Skin of body (tissue), 2 donors: ENCODE data around the gene TSEN34. TPM values are rescaled to one million over a fixed set of nuclear protein-coding genes. Genes with fewer than 3 reads are reported as not detected.
A peak's percentile ranks its signal among the peaks of the same experiment; 100 is the strongest.

Source experiments
- DNase-seq: peaks from one replicate; lab custom pipeline; 2025; lab: John Stamatoyannopoulos, UW
- total RNA-seq: library from RNA; depleted of rRNA; stranded (reverse); fragments of >200 nt; gene quantifications from one replicate; pipeline ENCODE4 v1.2.3, GENCODE V29; 2014

Gene TSEN34
- total RNA-seq, result 24.4 TPM

DNA sequence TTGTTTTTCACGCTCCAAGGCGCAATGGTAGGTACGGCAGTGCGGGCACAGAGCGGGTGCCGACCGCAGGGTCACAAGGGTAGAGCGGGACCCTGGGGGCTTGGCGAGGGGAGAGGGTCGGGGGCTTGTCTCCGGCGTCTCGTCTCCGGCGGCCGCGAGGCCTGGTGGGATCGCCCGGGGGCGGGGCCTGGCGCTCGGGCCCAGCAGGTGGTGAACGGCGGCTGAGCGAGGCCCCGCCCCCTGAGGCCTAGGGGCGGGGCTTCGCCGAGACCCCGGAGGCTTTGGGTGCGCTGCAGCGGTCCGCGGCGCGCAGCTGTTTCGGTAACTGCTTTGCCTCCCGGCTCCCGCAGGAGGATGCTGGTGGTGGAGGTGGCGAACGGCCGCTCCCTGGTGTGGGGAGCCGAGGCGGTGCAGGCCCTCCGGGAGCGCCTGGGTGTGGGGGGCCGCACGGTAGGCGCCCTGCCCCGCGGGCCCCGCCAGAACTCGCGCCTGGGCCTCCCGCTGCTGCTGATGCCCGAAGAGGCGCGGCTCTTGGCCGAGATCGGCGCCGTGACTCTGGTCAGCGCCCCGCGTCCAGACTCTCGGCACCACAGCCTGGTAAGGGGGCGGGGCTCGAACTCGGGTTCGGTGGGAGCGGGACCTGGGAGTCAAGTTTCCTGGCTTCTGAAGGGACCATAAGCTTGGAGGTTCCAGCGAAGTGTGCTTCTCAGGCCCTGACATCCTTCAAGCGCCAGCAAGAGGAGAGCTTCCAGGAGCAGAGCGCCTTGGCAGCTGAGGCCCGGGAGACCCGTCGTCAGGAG lies at the start of gene TSEN34:
Gene TSEN34, plus strand, starts transcription at position 298 of the 800 bp plus-strand sequence. Its CDS starts 57 bp downstream, at position 355.
- peak; percentile 86 for DNase-seq

- peak; percentile 85 for DNase-seq
These were observed 49.8 kb upstream of the TSEN34 start for GRCh38 chr19:54141356-54141755.

DNA sequence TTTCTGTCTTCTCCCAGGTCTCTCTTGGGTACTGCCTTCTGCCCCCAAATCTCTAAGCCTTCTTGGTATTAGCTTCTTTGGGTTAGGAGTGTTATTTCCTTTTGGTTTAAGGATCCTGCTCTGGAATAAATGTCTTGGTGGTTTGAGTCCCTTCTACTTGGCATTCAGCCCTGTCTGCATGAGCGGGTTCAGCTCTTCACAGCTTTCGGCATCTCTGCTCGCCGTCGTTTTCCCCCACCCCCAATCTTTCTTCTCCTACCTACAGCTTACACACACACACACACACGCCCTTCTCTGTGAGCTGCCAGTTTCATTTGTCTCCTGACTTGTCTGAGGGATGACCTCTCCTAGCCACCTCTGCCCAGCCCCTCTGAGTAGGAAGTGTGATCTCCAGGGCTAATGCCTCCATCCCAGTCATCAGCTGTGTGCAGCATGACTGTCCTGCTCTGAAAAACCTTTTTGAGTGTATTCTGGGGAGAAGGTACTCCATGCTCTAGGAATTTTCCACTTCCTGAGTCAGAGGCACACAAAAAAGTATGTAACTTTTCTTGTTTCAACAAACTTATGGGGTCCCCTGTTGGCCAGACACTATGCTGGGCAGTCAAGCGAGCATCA lies 48.8 kb upstream of the TSEN34 start:
- DNase-seq, result no peak

DNA sequence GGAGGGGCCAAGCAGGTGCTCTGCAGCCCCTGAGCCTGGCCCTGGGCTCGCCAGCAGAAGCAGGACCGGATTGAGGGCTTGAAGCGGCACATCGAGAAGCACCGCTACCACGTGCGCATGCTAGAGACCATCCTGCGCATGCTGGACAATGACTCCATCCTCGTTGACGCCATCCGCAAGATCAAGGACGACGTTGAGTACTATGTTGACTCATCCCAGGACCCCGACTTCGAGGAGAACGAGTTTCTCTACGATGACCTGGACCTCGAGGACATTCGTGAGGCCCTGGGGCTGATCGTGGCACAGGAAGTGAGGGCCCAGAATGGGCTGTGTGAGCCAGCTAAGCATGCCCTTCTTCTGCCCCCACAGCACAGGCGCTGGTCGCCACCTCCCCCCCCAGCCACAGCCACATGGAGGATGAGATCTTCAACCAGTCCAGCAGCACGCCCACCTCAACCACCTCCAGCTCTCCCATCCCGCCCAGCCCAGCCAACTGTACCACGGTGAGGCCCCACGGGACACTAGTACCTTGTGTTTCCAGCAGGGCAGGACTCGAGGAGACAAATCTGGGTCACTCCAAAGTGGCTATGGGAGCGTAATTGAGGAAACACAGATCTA lies 45.5 kb upstream of the TSEN34 start:
- no peak for DNase-seq

GRCh38 chr19:54147676-54148075 lies 43.4 kb upstream of the TSEN34 start:
- no peak for DNase-seq

GRCh38 chr19:54148158-54148557 lies 43.0 kb upstream of the TSEN34 start:
- DNase-seq, result no peak

- no peak for DNase-seq
These were observed 41.9 kb upstream of the TSEN34 start for GRCh38 chr19:54149021-54149812.

DNA sequence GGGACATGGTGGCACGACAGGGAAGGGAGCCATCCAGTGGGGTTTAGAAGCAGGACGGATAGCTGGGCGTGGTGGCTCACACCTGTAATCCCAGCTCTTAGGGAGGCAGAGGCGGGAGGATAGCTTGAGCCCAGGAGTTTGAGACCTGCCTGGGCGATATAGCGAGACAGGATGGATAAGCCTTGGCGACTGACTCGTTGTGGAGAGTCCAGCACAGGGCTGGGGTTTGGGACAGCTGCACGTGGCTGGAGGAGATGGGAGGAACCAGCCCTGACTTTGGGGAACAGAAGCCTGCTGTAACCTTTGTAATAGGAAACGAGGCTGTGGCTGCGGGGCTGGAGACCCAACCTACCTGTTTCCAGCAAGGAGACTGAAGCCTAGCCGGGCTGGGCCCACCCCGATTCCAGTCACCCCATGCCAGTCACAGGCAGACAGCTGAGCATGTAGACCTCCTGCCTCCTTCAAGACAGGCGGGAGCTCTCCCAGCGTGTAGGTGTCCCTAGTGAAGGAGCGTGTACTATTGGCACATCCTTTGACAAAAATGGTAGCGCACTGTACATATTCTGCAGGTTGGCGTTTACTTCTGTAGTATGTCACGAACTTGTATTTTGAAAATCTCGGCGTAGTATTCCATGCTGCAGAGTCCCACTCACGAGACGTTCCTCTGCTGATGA lies 39.6 kb upstream of the TSEN34 start:
- no peak for DNase-seq

DNA sequence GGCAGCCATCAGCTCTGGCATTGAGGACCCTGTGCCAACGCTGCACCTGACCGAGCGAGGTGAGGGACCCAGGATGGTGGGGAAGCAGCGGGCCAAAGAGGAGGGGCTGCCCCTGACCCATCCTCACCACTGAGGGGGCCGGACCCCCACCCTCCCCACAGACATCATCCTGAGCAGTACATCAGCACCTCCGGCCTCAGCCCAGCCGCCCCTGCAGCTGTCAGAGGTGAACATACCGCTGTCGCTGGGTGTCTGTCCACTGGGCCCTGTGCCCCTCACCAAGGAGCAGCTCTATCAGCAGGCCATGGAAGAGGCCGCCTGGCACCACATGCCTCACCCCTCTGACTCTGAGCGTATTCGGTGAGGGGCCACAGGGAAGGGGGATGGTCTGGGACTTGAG lies 38.8 kb upstream of the TSEN34 start:
- no peak for DNase-seq

GRCh38 chr19:54152878-54153524 lies 38.1 kb upstream of the TSEN34 start:
- DNase-seq, result no peak

DNA sequence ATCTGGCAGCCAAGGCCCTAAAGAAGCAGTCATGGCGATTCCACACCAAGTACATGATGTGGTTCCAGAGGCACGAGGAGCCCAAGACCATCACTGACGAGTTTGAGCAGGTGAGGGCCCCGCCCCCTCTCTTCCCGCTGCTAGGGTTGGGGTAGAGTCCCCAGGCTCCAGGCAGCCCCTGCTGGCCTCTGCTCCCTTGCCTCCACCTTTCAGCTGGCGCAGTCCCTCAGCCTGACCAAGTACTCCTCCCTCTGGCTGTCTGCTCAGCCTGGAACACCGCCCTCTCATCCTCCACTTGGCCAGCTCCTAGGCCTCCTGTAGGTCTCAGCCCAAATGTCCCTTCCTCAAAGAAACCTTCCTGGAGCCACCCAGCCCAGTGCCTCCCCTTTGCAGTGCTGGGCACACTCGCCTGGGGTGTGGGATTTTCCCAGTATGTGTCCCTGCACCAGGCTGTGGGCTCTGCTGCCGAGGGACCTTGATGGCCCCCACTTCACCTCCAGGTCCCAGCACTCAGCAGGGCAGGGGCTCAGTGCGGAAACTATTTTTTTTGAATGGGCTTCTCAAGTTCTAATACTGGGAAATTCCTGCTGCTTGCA lies 37.3 kb upstream of the TSEN34 start:
- DNase-seq, result no peak

GRCh38 chr19:54154603-54155345 lies 36.3 kb upstream of the TSEN34 start:
- DNase-seq, result no peak

GRCh38 chr19:54155694-54156093 lies 35.4 kb upstream of the TSEN34 start:
- no peak for DNase-seq

DNA sequence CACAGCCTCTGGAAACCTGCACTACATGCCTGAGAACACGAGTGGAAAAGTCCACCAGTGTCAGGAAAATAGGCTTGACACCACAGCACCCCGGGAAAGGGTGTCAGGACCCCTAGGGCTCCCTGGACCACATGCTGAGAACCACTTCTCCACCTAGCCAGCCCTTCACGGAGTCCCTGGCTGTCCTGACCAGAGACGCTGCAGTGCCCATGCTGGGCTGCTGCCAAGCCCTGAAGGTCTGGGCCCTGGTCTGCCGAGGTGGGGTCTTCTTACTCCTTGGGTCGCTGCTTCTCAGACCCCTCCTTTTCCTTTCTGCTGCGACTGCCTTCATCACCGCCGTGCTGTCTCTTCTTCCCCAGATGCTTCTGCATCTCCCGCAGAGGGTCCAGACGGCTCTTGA lies 34.6 kb upstream of the TSEN34 start:
- DNase-seq, result no peak

GRCh38 chr19:54156953-54157352 lies 34.2 kb upstream of the TSEN34 start:
- DNase-seq, result no peak

- peak; percentile 78 for DNase-seq
These were observed 32.2 kb upstream of the TSEN34 start for GRCh38 chr19:54158812-54159351.

DNA sequence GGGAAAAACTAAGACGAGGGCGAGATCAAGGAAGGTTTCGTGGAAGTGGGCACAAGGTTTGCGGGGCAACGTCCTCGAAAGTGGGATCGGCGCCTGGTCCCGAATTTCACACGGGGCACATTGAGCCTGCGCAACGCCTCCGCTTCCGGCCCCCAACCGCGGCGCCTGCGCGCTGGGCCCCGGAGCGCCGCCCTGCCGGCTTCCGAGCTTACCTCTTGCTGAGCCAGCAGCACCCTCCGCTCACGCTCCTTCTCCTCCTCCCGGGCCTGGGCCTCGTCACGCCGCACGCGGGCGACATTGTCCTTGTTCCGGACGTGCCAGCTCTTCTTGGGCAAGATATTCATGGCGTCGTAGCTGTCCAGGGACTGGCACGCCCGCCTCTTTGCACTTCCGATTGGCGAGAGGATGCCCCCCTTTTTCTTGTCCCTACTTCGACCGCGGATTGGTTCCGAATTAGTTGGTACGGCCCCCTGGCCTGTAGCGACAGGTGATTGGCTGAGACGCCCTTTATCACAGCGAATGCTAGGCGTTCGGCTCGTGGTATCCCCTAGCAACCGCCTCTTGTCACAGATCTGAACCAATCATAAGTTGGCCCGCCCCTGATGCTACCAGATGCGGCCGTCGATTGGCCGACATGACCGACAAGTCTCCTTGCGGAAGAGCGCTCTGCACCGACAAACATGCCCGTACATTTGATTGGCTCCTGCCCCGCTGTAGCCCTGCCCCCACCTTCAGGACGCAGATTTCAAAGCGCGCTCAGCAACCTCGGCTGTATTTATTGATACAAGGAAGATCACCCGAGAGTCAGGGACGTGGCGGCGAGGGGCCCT lies 31.5 kb upstream of the TSEN34 start, which contains the start of gene LENG1:
Gene LENG1, minus strand, starts transcription at position 370 of the 830 bp plus-strand sequence. Its CDS starts 26 bp downstream, at position 344.
- peak; percentile 100 for DNase-seq

DNA sequence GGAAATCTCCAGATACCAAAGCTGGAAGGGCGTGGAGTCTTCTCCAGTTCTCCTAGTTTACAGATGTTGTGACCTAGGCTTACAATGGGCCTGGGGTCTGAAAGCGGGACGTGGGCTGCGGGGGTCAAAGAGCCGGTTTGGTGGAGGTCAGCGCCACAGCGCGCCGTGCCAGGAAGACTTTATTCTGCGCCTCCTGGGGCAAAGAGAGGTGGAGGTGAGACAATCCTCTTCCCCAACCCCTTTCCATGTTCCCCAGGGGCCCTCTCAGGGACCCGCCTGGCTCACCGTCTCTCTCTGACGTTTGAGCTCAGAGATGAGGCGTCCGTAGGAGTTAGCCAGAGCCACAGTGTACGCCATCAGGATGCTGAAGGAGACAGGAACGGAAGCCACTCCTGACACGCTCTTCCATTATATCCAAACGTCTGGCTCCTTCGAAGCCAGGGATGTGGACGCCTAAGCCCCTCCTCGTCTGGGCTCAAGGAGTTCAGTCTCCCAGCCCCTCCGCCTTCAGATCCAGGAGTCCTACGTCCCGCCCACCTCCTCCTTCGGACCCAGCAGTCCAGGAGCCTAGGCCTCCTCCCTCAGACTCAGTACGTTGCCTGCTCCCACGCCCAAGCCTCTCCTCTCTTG lies 30.8 kb upstream of the TSEN34 start:
- DNase-seq, result no peak
